Peyer's patch (tissue), 4 donors: ENCODE measurements around the gene COMMD1.

Experiments used
- CTCF ChIP-seq, 6 experiments: fragments of 450-650 bp in 4 of 6; fragments of 200-600 bp in 2 of 6; sonication (generic) in 1 of 6; IDR thresholded peaks; one replicate each; pipeline ENCODE4 v1.5.1; 2017 to 2019; ENCODE audit warnings: antibody characterized with exemption in 6 of 6, mild to moderate bottlenecking in 3 of 6, moderate library complexity in 1 of 6
- POLR2A ChIP-seq, 2 donors: fragments of 450-650 bp; IDR thresholded peaks; one replicate each; pipeline ENCODE4 v1.5.1; 2017; ENCODE audit warnings: antibody characterized with exemption in 2 of 2, mild to moderate bottlenecking in 2 of 2, moderate library complexity in 2 of 2

DNA sequence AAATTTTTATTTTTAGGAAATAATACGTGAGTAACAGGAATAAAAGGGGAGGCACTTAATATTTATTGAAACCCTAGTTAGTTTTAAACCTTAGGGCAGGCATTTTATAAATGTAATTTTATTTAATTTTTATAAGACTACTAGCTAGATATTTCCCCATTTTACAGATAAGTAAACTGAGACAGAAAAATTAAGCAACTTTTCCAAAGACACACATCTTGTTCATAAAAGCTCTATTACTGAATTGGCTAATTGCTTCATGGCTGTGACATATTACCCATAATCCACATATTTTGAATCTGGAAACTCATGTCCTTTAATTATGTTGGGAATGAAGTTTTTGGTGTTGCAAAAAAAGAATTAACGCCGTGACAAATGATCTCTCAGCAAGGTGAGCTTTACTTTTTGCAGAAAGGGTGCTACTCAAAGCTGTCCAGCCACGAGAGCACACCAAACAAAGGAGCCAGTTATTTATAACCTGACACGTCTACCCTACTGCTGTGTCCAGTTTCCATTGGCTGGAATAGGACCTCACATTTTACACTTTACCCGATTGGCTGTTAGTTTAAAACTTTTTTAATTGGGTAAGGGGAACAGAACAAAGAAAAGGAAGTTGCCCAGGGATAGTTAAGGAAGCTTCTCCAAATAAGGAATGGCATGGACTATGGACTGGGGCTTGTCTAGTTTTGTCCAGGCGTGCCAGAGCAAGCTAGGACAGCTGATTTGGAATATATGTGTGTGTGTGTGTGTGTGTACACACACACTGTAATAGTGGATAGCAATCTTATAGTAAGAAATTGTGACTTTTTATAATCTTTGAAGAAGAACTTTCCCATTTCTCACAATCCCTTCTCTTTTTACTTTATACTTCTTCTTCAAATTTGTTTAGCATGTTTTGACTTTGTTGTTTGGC lies 54.2 kb downstream of the COMMD1 start:
- no peak for TF ChIP-seq CTCF (IDR thresholded peaks at IDR 0.05)
- TF ChIP-seq POLR2A (IDR thresholded peaks at IDR 0.05): no peak
